Measurements from ENCODE around the gene TLE5. TPM values are rescaled to one million over a fixed set of nuclear protein-coding genes. Genes with fewer than 3 reads are reported as not detected.

TLE5 gene
- total and polyA plus RNA-seq, 9 of the 15 experiments (the other 6 are each of a cell fraction or from before 2014, with no cell fraction given), result 2.0 to 347 (median 235) TPM

- peak; percentile 44; the same call in 1 of the 2 replicates for TF ChIP-seq ZBTB40 (IDR thresholded peaks at IDR 0.05)
- TF ChIP-seq ZBTB40 (CRISPR knock-in tag; IDR thresholded peaks at IDR 0.05), result no peak
- no peak for TF ChIP-seq CXXC5 (CRISPR knock-in tag; IDR thresholded peaks at IDR 0.05)
- TF ChIP-seq NFXL1 (CRISPR knock-in tag; IDR thresholded peaks at IDR 0.05), result no peak
- TF ChIP-seq ZNF282 (CRISPR knock-in tag; IDR thresholded peaks at IDR 0.05), result 0 out of 2 replicates have a peak, but pooled peaks have one; percentile 15
Measured at GRCh38 chr19:3094601-3095440, 32.5 kb upstream of the TLE5 start (continued).

Measured in K562 (cell line).